Embryonic facial prominence (tissue), 1 donor: ENCODE measurements around the gene TBCE.

ENCODE experiments used
- DNase-seq: peaks from one replicate; pipeline ENCODE4 v3.0.0-alpha.2; 2016; ENCODE audit errors: extremely low spot score

Gene TBCE

DNA sequence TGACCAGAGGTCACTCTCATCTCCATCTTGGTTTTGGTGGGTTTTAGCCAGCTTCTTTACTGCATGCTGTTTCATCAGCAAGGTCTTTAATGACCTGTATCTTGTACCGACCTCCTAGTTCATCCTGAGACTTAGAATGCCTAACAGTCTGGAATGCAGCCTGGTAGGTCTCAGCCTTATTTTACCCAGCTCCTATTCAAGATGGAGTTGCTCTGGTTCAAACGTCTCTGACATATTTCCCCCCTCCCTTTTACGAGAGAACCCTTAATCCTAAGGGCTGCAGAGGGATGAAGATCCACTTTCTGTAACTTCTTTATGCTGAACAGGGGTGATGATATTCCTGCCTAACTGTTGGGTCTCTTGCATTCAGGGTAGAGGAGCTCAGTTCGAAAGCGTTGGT is 43.2 kb downstream of the TBCE start:
- DNase-seq, result no peak

DNA sequence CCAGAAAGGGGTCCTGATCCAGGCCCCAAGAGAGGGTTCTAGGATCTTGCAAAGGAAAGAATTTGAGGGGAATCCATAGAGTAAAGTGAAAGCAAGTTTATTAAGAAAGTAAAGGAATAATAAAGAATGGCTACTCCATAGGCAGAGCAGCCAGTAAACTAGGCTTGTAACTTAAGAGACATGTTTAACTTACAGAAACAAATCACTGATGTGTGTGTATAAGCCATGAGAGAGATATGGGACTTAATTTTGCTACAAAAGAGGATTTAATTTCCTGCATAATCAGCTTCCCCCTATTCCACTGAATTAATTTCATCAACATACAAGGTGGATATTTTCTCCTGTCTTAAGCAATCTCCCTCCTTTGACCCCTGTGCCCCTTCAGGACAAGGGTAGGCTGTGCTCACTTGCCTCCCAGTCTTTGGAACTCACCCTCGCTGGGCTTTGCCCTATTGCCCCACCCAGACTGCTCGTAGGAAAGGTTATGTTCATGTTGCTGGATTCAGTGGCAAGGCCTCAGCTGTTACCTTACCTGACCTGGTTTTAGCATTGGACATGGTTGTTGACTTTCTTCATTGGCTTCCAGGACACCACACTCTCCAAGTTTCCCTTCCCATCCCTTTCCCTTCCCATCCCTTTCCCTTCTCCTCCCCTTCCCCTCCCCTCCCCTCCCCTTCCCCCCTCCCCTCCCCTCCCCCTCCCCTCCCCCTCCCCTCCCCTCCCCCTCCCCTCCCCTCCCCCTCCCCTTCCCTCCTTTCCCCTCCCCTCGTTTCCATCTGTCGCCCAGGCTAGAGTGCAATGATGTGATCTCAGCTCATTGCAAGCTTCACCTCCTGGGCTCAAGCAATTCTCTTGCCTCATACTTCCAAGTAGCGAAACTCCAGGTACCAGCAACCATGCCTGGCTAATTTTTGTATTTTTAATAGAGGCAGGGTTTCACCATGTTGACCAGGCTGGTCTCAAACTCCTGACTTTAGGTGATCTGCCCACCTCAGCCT is 44.6 kb downstream of the TBCE start:
- DNase-seq, result no peak

DNA sequence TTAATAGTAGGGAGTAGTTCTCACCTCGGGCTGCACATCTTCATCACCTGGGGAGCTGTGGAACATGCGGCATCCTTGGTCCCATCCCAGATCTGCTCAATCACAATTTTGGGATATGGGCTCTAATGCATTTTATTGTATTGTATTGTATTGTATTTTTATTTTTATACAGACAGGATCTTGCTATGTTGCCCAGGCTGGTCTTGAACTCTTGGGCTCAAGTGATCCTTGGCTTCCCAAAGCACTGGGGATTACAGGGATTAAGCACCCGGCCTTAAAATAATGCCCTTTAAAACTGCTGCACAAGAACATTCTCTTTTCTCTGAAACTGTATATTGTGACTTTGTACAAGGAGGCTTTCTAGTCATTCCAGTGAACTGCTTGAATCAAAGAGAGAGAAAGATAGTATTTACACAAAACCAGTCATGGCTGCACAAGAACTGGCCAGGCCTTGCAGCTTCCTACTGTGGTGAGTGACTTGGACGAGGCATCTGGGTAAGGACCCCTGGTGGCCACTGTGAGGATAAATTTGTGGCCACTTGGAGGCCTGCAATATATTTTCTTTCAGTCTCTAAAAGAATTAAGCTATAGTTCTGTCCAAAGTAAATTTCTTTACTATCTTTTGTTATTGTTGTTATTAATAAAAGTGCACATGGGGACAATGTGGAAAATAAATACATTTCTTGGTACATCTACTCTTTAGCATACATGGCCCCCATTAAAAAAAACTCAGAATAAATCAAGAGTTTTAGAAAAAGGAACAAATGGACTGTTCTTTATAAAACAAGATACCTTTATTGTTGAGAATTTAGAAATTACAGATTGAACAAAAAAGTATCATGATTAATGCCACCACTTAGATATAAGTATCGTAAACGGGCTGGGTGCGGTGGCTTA is 48.0 kb downstream of the TBCE start:
- no peak for DNase-seq

DNA sequence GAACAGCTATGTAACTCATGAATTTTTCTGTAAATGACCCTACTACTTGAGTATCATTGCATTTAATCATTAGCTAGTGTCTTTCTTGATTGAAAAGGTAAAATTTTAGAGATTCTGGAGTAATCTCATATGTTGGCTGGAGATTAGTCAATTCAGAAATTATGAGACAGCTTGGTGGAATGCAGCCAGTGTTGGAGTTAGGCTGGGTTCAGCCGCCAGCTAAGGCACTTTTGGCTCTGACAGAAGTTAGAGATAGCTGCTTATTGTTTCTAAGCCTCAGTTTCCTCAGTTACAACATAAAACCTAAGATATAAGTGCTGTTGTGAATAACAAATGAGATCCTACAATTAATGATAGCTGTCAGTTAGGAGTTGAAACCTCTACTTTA is 49.4 kb downstream of the TBCE start:
- no peak for DNase-seq

DNA sequence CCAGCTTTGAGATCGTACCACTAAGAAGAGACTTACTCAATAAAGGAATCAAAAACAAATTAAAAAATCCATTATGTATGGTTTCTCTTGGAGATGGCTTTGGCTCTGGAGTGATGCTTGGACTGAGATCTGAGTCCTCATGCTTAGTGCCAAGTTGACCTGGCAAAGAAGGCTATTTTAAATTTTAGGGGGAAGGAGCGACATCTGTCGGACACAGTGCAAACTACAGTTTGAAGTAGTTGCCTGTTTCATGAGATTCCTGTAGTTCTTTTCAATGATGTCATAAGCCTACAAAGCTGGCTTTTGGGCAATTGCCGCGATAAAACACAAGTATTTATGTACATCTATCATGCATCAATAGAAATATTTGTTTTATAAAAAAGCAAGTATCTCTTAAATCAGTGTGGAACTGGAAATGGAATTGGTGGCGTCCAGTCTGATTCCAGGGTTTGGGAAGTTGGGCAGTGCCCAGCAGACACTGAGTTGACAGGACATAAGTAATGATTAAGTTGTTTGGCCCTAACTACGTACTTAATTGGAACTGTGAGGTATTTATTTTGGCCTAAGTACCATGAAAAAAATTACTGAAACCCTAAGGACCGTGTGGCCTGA is 50.0 kb downstream of the TBCE start:
- DNase-seq, result no peak

DNA sequence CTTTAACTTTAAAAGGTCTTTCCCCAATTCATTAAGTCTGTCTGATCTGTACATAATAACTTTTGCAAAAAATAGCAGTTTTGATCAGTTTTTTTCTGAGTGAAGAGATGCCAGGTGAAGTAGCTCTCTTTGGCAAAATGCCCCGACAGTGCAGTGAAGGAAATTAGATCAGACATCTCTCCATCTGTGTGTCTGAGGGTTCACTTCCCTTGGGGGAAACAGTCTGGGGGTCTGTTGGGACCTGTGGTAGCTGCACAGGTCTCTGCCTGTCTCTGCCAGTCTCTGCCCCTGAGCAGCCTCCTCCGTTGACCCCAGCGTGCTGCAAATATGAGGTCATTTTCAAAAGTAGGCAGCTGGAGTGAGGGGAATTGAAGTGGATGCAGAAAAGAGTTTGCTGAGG is 54.5 kb downstream of the TBCE start:
- no peak for DNase-seq

DNA sequence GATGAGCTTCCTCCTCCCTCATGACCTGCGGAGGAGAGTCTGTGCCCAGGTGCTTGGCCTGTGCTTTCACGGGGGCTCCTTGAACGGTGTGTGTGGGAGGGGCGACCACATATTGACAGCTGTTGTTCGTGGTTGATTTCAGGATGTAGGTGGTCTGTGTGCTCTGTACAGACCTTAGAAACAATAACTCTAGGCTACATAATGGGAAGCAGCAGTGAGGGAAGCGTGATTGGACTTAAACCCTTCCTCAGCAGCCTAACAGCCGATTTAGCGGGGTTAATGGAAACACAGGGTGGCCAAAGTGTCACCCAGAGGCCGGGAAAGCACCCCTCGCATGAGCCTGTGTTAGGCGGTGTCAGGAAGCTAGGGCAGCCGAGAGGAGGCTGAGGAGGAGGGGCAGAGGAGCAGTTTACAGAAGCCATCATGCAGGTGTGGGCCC is 56.0 kb downstream of the TBCE start:
- DNase-seq, result no peak

DNA sequence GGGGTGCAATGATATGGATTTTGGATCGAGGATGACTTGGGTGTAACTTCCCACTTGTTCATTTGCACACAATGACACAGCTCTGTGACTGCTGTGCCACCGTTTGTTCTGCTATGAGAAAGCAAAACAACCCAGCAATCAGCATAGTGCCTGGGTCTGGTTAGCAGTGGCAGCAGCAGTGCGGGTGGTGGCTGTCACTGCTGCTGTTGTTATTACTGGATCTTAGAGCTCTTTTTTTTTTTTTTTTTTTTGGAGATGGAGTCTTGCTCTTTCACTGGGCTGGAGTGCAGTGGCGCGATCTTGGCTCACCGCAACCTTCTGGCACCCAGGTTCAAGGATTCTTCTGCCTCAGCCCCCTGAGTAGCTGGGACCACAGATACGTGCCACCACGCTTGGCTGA is 56.9 kb downstream of the TBCE start:
- no peak for DNase-seq

DNA sequence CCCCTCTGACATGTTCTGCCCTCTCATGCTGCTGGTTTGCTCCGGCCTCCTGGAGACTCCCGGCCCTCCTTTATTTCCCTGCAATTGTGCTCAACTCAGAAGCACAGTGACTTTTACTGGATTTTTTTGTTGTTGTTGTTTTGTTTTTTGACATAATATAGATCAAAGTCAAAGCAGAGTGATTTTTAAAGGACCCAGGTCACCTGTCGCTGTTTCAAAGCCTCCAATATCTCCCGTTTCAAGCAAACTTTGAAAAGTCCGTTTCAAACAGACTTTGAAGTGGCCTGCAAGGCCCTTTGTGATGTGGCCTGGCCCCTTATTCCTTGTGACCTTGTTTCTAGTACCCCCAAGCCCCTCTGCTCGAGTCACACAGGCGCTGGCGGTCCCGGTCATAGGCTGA is 58.1 kb downstream of the TBCE start:
- DNase-seq, result no peak

DNA sequence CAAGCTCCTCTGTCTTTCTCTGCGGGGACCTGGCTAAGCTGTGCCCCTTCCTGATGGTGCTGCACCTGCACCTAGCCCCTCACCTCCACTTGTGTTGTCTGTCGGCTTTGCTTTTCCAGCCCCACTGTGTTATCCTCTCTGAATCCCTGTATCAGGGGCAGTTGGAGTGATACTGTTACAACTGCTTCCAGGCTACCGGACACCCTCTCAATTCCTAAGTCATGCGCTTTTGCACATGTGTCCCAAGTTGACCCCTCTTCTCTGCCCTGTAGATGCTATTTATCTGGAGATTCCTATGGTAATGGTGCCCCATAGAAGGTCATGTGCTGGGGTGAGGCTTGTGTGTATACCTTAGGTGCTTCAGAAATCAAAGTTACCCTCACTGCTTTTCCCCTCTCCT is 58.9 kb downstream of the TBCE start:
- no peak for DNase-seq

DNA sequence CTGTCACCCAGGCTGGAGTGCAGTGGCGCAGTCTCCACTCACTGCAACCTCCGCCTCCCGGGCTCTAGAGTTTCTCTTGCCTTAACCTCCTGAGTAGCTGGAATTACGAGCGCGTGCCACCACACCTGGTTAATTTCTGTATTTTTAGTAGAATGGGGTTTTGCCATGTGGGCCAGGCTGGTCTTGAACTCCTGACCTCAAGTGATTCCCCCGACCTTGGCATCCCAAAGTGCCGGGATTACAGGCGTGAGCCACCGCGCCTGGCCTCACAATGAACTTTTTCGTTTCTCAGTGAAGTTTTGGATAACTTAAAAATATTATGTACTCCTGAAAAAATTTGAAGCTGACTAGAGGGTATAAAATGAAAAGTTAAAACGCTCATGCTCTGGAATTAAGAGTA is 59.5 kb downstream of the TBCE start:
- DNase-seq, result no peak

DNA sequence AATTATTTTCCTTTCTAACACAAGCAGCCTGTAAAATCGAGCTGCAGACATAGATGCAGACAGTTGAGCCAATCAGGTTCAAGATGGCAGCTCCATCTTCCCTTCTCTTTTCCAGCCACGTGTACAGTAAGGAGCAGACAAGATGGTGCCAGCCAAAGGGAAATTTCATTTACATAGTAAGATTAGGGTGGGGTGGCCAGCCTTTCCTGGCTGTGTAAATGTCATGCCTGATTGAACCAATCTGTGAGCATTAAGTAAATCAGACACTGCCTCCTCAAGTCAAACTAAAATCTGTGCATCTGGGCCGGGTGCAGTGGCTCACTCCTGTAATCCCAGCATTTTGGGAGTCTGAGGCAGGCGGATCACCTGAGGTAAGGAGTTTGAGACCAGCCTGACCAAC is 60.2 kb downstream of the TBCE start:
- no peak for DNase-seq

DNA sequence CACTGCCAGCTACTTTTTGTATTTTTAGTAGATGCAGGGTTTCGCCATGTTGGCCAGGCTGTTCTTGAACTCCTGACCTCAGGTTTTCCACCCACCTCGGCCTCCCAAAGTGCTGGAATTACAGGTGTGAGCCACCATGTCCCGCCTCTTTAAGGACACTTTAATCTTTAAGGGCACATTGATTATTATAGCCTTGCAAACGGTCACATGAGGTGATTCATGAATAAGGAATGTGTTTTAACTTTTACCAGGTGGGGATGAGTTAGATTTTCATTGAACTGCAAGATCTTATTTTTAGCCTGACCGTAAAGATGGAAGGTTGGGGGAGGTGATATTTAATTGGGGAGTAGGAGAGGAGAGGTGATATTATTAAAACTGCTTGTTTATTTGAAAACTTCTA is 61.9 kb downstream of the TBCE start:
- no peak for DNase-seq

DNA sequence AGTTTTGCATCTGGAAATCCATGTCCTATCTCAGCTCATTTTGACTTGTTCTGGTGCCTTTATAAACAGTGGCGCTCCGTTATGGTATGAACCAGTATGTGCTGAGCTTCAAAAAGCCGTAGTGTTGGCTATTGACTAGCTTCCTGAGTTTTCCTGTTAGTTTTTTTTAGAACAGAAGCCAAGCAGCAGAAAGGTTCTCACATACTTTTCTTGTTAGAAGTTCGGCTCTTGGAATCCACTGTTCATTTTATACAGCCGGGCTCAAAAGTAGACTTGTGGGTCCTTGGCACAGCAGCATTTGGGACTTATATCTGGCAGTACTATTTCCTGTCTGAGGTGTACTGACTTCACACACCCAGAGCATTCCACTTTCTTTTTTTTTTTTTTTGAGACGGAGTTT is 63.8 kb downstream of the TBCE start:
- no peak for DNase-seq

DNA sequence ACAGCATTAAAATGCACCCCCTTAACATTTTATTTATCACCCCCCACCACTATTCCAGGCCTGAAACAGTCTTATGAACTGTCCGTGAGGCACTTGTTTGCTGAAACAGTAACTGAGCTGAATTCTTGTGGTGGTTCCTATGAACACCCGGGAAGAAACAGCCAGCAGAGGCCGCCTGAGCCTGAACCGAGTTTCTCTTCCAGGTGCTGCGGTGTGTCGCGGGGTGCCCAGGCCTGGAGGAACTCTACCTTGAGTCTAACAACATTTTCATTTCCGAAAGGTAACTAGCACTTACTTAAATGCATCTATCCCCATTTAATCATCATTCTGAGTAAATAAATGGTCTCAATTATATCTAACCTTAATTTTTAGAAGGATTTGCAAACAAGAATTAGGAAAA is 66.8 kb downstream of the TBCE start:
- DNase-seq, result no peak

DNA sequence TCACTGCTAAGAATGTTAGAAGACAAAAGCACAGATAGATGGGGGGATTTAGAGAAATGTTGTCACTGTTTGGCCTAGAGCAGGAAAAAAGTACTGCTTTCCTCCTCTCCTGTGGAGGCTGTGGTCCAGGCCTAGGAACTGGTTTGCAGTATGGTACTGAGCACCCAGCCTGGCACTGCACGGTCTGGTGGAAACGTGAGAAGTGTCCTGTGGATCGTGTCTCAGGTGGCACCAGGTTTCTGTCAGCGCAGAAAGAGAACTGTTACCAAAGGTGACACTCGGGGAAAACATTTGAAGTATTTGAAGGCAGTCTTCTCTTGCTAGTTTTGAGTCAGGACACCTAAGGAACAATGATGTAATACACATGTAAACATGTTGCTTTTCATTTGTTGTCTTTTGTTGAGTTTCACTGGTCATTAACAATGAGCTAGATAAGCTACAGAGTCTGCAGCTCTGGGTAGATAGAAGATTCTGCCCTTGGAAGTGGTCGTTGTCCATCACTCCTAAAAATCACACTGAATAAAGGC is 74.0 kb downstream of the TBCE start:
- DNase-seq, result no peak

DNA sequence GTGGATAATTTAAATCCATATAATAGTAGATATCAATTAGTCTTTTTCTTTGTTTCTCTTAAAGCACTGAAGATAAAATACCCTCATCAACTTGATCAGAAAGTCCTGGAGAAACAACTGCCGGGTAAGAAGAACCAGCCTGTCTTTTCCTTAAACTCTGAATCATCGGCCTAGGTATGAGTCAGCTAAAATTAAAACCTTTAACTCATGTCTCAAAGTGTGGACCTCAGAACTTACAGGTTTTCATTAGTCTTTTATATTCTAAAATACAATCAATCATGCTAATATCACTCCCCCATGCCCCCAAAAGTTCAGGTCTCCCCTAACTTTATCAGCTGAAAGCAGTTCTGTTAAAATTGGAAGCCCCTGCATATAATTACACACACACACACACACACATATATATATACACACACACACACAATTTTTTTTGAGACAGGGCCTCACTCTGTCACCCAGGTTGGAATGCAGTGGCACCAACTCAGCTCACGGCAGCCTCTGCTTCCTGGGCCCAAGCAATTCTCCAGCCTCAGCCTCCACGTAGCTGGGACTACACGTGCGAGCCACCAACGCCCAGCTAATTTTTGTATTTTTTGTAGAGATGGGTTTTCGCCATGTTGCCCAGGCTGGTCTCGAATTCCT is 75.7 kb downstream of the TBCE start:
- no peak for DNase-seq

DNA sequence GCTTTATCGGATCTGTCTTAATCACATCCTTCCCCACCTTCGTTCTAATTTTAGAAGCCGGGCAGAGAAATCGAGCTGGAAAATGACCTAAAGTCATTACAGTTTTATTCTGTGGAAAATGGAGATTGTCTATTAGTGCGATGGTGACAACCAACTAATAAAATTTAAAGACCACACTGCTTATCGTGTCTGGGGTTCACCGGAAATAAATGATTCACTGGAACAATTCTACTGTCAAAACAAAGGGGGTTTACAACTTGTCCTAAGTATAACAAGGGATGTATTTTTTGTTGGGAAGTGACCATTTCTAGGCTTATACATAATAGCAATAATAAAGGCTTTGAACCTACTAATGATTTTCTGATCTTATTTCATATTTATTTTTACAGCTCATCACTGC is 81.4 kb downstream of the TBCE start:
- no peak for DNase-seq

DNA sequence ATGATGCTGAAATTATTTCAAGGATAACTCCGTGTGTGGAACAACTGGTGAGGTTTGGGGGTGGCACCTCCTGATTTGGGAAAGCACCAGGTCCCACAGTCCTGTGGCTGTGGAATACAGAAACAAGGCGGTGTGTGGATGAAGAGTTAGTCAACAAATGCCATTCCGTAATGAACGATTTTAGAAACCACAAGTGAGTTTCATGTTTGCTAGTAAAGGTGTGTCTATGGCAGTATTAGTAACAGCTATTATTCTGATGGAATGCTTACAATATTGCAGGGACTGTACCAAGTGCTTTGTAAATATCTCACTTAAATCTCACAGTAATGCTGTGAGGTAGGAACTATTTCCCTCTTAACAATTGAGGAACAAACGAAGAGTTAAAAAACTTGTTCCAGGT is 83.2 kb downstream of the TBCE start:
- DNase-seq, result no peak

DNA sequence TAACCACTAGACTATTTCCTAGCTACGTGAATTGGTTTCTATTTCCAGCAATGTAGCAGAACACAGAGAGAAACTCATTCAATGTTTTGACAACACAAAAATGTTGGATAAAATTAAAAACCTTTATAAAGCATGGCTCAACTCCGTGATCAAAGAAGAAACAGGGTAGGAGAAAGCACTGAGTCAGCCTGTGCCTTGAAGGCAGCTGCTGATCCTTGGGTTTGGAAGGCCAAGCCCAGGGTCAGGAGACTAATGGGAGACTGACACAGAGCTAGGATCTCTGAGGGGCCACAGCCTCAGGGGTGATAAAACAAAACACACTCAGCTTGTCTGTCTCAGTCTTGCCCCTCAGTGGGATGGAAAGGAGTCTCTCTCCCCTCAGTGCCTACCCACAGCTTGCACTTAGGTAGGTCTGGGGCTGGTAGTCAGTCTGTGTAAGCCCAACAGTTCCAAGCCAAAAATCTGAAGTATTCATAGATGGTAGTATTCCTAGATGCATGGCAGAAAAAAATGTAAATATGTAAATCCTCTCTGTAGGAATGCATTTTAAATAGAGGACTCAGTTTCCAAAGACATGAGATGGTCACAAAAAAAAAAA is 83.8 kb downstream of the TBCE start:
- no peak for DNase-seq

DNA sequence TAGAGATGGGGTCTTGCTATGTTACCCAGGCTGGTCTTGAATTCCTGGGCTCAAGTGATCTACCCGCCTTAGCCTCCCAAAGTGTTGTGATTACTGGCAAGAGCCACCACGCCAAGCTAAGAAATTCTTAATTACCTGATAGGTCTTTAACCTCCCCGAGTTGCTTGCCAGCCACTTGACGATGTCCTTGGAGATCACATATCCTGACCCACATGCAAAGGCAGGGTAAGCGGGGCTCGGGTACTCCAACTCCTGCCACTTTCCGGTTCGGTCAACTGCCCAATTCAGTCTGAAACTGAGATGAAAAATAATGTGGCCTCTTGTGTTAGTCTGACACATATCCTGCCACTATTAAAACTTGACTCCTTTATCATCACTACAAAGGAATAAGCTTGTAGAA is 86.8 kb downstream of the TBCE start:
- no peak for DNase-seq
